Lower lobe of right lung (tissue), 2 donors: ENCODE data around the gene GPSM3. TPM values are rescaled to one million over a fixed set of nuclear protein-coding genes. Genes with fewer than 3 reads are reported as not detected.

ENCODE experiments used
- ATAC-seq, 2 donors: fragments of 200-7000 bp; cut with Tn5 transposase; one replicate each; pipeline ENCODE4 v1.9.1; 2020 to 2022; ENCODE audit warnings: mild to moderate bottlenecking in 2 of 2, moderate library complexity in 2 of 2
- DNase-seq: peaks from one replicate; pipeline ENCODE4 v3.0.0-alpha.2; 2020
- H3K27ac ChIP-seq: fragments of 200-600 bp; one replicate; pipeline ENCODE4 v1.8.0; 2022
- H3K27me3 ChIP-seq: fragments of 200-600 bp; one replicate; pipeline ENCODE4 v1.8.0; 2022; ENCODE audit warnings: low read depth
- H3K36me3 ChIP-seq: fragments of 200-600 bp; one replicate; pipeline ENCODE4 v1.8.0; 2022; ENCODE audit warnings: mild to moderate bottlenecking
- H3K4me1 ChIP-seq: fragments of 200-600 bp; one replicate; pipeline ENCODE4 v1.8.0; 2022
- H3K4me3 ChIP-seq: fragments of 200-600 bp; one replicate; pipeline ENCODE4 v1.8.0; 2022; ENCODE audit warnings: mild to moderate bottlenecking
- H3K9me3 ChIP-seq: fragments of 200-600 bp; one replicate; pipeline ENCODE4 v1.8.0; 2022
- CTCF ChIP-seq: fragments of 200-600 bp; IDR thresholded peaks from one replicate; pipeline ENCODE4 v1.8.0; 2022; ENCODE audit warnings: antibody characterized with exemption, mild to moderate bottlenecking
- intact Hi-C: fragments of 100-400 bp; cut with DNase I; formaldehyde crosslinking; loops from one replicate; pipeline ENCODE4 v1.11.0; 2022
- total RNA-seq: library from RNA; stranded (reverse); fragmentation: NEBNext Ultra II Directional; extraction: Animal tissue kit (Norgen Biotek cat#: 25700); gene quantifications from one replicate; pipeline ENCODE4 v1.2.1, GENCODE V29; 2021
- donor health status: DM: no; HTN: yes; CAD: no; lungs with severe emphysema.

The GPSM3 gene
- total RNA-seq, 1 donor from 2014 or later, result 76.2 TPM

GRCh38 chr6:32216998-32217397 is 24.6 kb upstream of the GPSM3 start:
- Histone ChIP-seq H3K4me3 (no peak overlapping the region), H3K27ac (no peak overlapping the region), H3K9me3 (no peaks in the 10 kb centered on the region), H3K4me1 (no peaks in the 10 kb centered on the region), H3K27me3 (no peaks in the 10 kb centered on the region), H3K36me3 (peaks cover 22% of the 10 kb centered on the region)
- ATAC-seq (no peak), DNase-seq (no peak)
- TF ChIP-seq CTCF, result no peak
- intact Hi-C loops, result no loop called here

DNA sequence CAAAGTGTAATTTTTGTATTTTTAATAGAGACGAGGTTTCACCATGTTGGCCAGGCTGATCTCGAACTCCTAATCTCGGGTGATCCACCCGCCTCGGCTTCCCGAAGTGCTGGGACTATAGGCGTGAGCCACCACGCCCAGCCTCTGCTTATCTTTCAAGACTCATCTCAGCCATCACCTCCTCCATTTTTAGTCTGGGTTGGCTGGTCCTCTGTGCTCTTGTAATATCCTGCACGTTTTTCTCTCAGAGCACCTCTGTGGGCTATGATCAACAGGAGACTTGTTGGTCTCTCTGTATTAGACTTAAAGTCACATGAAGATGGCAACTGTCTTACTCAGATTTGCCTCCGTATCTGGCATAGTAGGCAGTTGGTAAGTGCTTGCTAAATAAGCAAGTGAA is 23.8 kb upstream of the GPSM3 start:
- no peaks in the 10 kb centered on the region for H3K4me1 ChIP-seq
- ATAC-seq, result no peak
- H3K36me3 ChIP-seq, result peaks cover 27% of the 10 kb centered on the region
- H3K27me3 ChIP-seq, result no peaks in the 10 kb centered on the region
- no peak for DNase-seq
- H3K9me3 ChIP-seq, result no peaks in the 10 kb centered on the region
- intact Hi-C loops, result no loop called here
- no peak overlapping the region for H3K4me3 ChIP-seq
- TF ChIP-seq CTCF, result no peak
- no peak overlapping the region for H3K27ac ChIP-seq

DNA sequence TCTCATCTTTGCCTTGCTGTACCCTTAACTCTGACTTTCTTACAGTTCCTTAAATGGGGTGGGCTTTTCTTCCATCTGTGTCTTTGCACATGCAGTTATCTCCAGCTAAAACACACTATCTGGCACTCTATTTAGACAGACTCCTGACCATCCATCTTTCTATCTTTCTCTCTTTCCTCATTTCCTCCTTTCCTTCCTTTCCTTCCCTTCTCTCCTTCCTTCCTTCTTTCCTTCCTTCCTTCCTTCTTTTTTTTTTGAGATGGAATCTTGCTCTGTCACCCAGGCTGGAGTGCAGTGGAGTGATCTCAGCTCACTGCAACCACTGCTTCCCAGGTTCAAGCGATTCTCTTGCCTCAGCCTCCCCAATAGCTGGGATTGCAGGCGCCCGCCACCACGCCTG is 23.2 kb upstream of the GPSM3 start:
- H3K36me3 ChIP-seq, result peaks cover 23% of the 10 kb centered on the region
- DNase-seq (no peak), ATAC-seq (no peak)
- no peak for TF ChIP-seq CTCF
- intact Hi-C loops, result no loop called here
- H3K27ac ChIP-seq, result no peak overlapping the region
- no peaks in the 10 kb centered on the region for H3K4me1 ChIP-seq
- no peaks in the 10 kb centered on the region for H3K27me3 ChIP-seq
- no peaks in the 10 kb centered on the region for H3K9me3 ChIP-seq
- no peak overlapping the region for H3K4me3 ChIP-seq

DNA sequence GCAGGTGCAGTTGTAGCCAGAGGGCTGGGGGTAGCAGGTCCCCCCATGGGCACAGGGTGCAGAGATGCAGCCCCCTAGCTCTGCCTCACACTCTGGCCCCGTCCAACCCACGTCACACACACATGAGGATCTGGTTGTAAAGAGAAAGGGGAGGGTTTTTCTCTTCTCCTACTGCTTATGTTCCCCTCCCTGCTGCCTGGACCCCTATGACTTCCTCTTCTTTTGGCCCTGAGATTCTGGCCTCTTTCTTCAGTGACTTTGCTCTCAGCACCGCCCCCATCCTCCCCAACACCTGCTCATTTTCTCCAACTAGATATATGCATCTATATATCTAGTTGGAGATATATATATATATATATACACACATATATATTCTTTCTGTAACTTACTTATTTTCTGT is 21.7 kb upstream of the GPSM3 start:
- peaks cover 17% of the 10 kb centered on the region for H3K36me3 ChIP-seq
- intact Hi-C loops, result no loop called here
- H3K9me3 ChIP-seq, result no peaks in the 10 kb centered on the region
- no peaks in the 10 kb centered on the region for H3K4me1 ChIP-seq
- ATAC-seq (no peak), DNase-seq (no peak)
- no peak overlapping the region for H3K4me3 ChIP-seq
- TF ChIP-seq CTCF, result no peak
- no peaks in the 10 kb centered on the region for H3K27me3 ChIP-seq
- H3K27ac ChIP-seq, result no peak overlapping the region

DNA sequence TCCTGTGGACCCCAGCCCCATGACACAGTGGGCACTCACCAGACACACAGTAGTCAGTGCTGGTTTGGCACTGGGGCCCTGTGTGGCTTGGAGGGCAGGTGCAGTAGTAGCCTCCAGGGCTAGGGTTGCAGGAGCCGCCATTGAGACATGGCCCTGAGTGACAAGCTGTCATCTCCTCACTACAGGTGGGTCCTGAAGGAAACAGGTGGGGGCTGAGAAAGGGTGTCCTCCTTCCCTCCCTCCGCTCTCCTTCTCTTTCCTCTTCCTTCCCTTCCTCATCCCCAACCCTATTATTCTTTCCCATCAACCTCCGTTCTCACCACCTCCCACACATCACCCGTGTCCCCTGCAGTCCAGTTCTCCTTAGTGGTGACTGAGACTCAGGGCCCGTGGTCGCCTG is 21.2 kb upstream of the GPSM3 start:
- no peak for DNase-seq
- peaks cover 18% of the 10 kb centered on the region for H3K36me3 ChIP-seq
- no peaks in the 10 kb centered on the region for H3K9me3 ChIP-seq

More for the DNA sequence above, 21.2 kb upstream of the GPSM3 start:
- no peak for TF ChIP-seq CTCF
- H3K4me3 ChIP-seq, result no peak overlapping the region
- intact Hi-C loops, result no loop called here
- no peak for ATAC-seq
- no peaks in the 10 kb centered on the region for H3K4me1 ChIP-seq
- H3K27ac ChIP-seq, result no peak overlapping the region
- no peaks in the 10 kb centered on the region for H3K27me3 ChIP-seq
